ENCODE data around the gene ZC3H8.

GRCh38 chr2:112301973-112302372 is 47.1 kb upstream of the ZC3H8 start:
- TF ChIP-seq JUN (IDR thresholded peaks at IDR 0.05; ENCODE audit: borderline replicate concordance, insufficient read depth, insufficient read length, low read depth), result no peak
- no peak for TF ChIP-seq POLR2AphosphoS5 (IDR thresholded peaks at IDR 0.05; ENCODE audit: insufficient read depth, low read depth, low read length)
- no peak for TF ChIP-seq CTCF (IDR thresholded peaks at IDR 0.05; ENCODE audit: extremely low read depth in 1 of 2, insufficient read depth in 1 of 2, low read depth in 1 of 2, low read length in 2 of 2)
- no peak for TF ChIP-seq MAX (IDR thresholded peaks at IDR 0.05; ENCODE audit: insufficient read depth, insufficient read length)
- no peak for TF ChIP-seq EZH2 (IDR thresholded peaks at IDR 0.05; ENCODE audit: borderline replicate concordance, low read depth, low read length, severe bottlenecking)
- no peak for TF ChIP-seq POLR2A (IDR thresholded peaks at IDR 0.05; ENCODE audit: low read depth, low read length)
- no peak for TF ChIP-seq MYC (IDR thresholded peaks at IDR 0.05; ENCODE audit: low read depth, low read length)
- no peak for TF ChIP-seq GATA2 (IDR thresholded peaks at IDR 0.05; ENCODE audit: insufficient read depth, insufficient read length, low read depth, low read length)
- no peak for TF ChIP-seq FOS (IDR thresholded peaks at IDR 0.05; ENCODE audit: borderline replicate concordance, insufficient read depth, low read length)
